Measurements from ENCODE around the gene PKNOX2. TPM values are rescaled to one million over a fixed set of nuclear protein-coding genes. Genes with fewer than 3 reads are reported as not detected.

Gene PKNOX2
- total RNA-seq, 4 donors from 2014 or later = 0.40 to 5.9 (median 1.1) TPM; not detected in 1

DNA sequence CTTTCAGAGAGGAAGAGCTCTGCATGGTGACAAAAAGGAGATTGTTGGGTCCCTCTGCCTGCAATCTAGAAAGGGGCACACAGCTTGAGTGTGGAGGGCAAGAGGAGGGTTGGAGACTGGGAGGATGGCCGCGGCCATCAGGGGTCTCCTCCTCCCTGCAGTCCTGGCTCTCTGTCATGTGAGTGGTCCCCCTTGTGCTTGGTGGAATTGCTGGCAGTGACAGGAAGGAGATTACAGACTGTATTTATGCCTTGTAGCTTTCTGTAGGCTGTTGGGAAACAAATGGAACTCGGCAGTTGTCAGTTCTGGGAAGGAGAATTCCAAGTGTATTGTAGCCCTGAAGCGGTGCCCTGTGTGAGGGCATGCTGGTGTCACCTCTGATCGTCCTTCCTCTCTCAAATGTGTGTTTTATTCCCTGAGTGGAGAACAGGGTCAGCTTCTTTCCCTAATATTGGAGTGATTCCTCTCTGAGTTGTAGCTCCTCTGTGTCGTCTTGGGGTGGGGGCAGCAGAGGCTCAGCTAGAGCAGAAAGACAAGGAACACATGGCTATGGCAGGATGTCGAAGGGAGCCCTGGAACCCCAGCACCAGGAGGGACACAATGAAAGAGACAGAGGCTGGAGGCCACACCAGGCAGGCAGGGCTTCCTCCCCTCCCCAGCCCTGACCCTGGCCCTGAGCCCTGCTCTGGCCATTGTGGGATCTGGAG lies 163.1 kb downstream of the PKNOX2 start:
- no peaks in the 10 kb centered on the region for H3K27me3 ChIP-seq
- DNase-seq = no peak
- H3K27ac ChIP-seq = no peak overlapping the region
- TF ChIP-seq, protein P1, sequence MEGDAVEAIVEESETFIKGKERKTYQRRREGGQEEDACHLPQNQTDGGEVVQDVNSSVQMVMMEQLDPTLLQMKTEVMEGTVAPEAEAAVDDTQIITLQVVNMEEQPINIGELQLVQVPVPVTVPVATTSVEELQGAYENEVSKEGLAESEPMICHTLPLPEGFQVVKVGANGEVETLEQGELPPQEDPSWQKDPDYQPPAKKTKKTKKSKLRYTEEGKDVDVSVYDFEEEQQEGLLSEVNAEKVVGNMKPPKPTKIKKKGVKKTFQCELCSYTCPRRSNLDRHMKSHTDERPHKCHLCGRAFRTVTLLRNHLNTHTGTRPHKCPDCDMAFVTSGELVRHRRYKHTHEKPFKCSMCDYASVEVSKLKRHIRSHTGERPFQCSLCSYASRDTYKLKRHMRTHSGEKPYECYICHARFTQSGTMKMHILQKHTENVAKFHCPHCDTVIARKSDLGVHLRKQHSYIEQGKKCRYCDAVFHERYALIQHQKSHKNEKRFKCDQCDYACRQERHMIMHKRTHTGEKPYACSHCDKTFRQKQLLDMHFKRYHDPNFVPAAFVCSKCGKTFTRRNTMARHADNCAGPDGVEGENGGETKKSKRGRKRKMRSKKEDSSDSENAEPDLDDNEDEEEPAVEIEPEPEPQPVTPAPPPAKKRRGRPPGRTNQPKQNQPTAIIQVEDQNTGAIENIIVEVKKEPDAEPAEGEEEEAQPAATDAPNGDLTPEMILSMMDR (IDR thresholded peaks at IDR 0.05) = no peak
- intact Hi-C loops (cut with DNase I) = no loop called here
- no peaks in the 10 kb centered on the region for H3K36me3 ChIP-seq
- no peaks in the 10 kb centered on the region for H3K4me1 ChIP-seq
- no peak overlapping the region for H3K4me3 ChIP-seq
- H3K9me3 ChIP-seq = no peaks in the 10 kb centered on the region
- WGBS, 2 donors = 59 to 72% methylated on average over 5 to 6 of the region's 7 CpGs

DNA sequence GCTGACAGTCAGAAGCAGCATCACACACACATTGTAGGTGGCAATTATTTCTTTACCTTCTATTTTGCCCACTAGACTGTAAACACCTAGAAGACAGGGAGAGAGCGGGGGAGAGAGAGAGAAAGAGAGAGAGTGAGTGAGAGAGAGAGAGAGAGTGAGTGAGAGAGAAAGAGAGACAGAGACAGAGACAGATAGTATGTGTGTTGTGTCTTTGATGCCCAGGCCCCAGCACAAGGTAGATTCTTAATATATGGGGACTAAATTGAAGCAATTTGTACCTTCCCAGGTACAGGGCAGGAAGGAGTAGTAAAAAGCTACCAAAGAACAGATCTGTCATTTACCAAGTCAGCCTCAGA lies 163.7 kb downstream of the PKNOX2 start:
- 90% methylated on average over 1 of the region's 1 CpG; no CpG with 5 or more reads in 1 of the 2 donors for WGBS, 2 donors
- intact Hi-C loops (cut with DNase I) = no loop called here

DNA sequence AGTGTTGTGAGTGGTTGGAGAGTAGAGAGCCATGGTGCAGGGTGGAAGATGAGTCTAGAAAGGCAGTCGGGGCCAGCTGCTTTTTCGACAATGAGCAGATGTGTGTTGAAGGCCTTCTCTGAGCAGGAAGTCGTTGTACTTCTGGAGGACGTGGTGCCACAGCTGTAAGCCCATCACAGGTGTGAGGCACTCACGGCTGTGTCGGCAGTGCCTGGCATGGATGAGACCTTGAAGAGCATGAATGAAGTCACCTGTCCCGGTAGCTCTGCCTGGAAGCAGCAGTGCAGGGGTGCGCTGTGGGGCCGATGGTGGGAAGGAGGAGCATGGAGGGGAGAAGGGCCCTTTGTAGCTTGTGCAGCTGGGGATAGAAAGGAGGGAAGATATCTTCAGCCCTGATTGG lies 165.2 kb downstream of the PKNOX2 start:
- WGBS, 2 donors = 67 to 73% methylated on average over 9 of the region's 9 CpGs
- TF ChIP-seq, protein P1 (IDR thresholded peaks at IDR 0.05) = no peak
- TF ChIP-seq POLR2A (IDR thresholded peaks at IDR 0.05) = no peak
- no peaks in the 10 kb centered on the region for H3K36me3 ChIP-seq
- H3K4me3 ChIP-seq = no peak overlapping the region
- no peaks in the 10 kb centered on the region for H3K9me3 ChIP-seq
- DNase-seq = no peak
- H3K27me3 ChIP-seq = no peaks in the 10 kb centered on the region
- no peaks in the 10 kb centered on the region for H3K4me1 ChIP-seq
- H3K27ac ChIP-seq = no peak overlapping the region
- intact Hi-C loops (cut with DNase I) = no loop called here

More for the DNA sequence above, 163.7 kb downstream of the PKNOX2 start:
- H3K4me3 ChIP-seq = no peak overlapping the region
- TF ChIP-seq POLR2A (IDR thresholded peaks at IDR 0.05) = no peak
- DNase-seq = no peak
- no peaks in the 10 kb centered on the region for H3K9me3 ChIP-seq
- no peak overlapping the region for H3K27ac ChIP-seq
- H3K36me3 ChIP-seq = no peaks in the 10 kb centered on the region
- no peaks in the 10 kb centered on the region for H3K4me1 ChIP-seq
- H3K27me3 ChIP-seq = no peaks in the 10 kb centered on the region

DNA sequence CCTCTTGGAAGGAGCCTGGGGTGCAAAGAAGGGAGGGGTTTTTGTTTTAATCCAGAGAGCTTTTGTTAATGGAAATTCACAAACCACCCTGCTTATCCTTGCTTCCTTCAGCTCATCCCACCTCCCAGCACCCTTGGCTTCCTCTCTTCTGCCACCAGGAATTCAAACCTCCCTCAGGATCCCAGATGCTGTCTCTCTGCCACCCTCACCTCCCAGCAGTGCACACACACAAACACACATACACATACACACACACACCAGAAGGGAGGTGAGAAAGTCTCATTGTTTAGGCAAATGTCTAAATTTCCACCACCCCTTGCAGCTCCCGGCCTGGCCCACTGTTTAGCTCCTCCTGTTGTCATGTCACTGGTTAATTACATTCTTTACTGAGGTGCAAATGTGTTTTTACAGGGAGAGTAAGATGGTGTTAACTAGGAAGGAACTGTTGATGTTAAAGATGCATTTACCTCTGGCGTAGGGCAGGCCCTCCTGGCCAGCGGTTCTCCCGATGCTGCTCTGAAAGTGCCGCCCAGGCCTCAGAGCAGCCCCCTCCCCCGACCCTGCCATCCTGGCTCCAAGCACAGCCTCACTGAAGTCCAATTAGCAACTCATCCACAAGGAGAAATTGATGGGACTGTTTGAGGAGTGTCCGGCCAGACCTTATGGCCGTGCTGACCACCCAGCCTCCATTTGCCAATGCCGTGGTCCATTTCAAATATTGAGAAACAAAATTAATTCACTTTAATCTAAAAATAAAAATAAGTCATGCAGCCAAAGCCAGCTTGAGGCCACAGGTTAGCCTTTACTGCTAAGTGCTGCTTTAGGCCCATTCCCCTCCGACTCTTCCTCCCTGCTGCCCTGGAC lies 166.1 kb downstream of the PKNOX2 start:
- no peaks in the 10 kb centered on the region for H3K36me3 ChIP-seq
- TF ChIP-seq POLR2A (IDR thresholded peaks at IDR 0.05) = no peak
- TF ChIP-seq, protein P1 (IDR thresholded peaks at IDR 0.05) = no peak
- no peaks in the 10 kb centered on the region for H3K27me3 ChIP-seq
- intact Hi-C loops (cut with DNase I) = no loop called here
- no peaks in the 10 kb centered on the region for H3K4me1 ChIP-seq
- H3K9me3 ChIP-seq = no peaks in the 10 kb centered on the region
- DNase-seq = no peak
- no peak overlapping the region for H3K27ac ChIP-seq
- no peak overlapping the region for H3K4me3 ChIP-seq
- 82 to 87% methylated on average over 9 to 10 of the region's 10 CpGs for WGBS, 2 donors

DNA sequence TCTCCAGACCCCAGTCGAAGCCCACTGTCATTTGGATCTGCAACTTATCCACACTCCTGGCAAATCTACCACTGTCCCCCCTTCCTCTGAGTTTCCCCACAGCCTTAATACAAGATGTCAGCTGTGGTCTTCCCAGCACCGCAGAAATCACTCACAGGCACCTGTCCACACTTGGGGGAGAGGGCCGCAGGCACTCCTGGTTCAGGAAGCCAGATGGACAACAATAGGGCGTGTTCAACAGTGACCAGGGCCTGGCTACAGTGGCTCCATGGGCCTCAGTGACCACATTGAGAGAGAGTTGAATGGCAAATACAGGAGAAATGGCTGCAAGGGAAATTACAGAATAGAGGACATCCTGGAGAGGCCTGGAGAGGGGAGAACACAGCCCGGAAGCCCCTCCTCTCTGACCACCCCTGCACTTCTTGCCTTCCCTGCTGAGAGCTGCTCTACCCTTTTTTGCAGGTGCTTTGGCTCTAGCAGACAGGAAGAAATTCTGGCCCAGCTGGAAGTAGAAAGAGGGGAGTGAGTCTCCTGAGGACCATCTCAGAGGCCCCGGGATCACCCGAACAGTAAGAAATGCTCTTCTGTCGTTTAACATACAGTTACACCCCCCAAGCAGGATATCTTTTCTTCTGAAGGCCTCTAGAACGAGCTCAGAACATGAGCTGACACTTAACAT lies 166.9 kb downstream of the PKNOX2 start:
- WGBS, 2 donors = 63 to 64% methylated on average over 6 to 9 of the region's 9 CpGs

More for the DNA sequence above, 166.9 kb downstream of the PKNOX2 start:
- Histone ChIP-seq H3K27ac (no peak overlapping the region), H3K36me3 (no peaks in the 10 kb centered on the region), H3K27me3 (no peaks in the 10 kb centered on the region), H3K4me3 (no peak overlapping the region), H3K4me1 (no peaks in the 10 kb centered on the region), H3K9me3 (no peaks in the 10 kb centered on the region)
- TF ChIP-seq, protein P1 (IDR thresholded peaks at IDR 0.05) = no peak
- TF ChIP-seq POLR2A (IDR thresholded peaks at IDR 0.05) = no peak
- intact Hi-C loops (cut with DNase I) = no loop called here
- no peak for DNase-seq

Data from esophagus squamous epithelium (tissue), 5 donors.